CD4-positive, alpha-beta T cell treated with Interleukin-15 for 1 hour (primary cell): ENCODE measurements around the gene CCNI.
"Not testable (repeated sequence)": the region's sequence is repeated elsewhere in the genome, so short reads cannot be mapped to it uniquely, and the experiment has no call there.

ENCODE experiments used
- DNase-seq: peaks from one replicate; pipeline ENCODE4 v3.0.0-alpha.2; 2020

The CCNI gene

DNA sequence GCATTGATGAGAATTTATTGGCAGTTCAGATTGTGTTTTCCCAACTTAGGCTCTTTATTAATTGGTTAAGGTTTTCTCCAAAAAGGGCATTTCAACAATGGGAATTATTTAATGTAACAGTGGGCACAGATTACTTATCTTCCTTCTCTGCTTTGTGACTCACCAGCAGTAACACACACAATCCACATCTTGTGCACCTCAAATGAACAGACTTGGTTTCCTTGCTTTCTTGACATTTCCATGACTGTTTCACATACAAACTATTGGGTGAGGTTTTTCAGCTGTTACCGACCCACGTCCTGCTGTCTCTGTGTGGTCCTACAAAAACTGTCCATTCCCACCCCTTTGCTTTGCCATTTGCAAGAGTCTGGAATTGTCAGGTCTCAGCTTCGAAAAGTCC, 38.1 kb downstream of the CCNI start:
- no peak for DNase-seq

- not testable (repeated sequence) for DNase-seq
These were observed 38.6 kb downstream of the CCNI start for GRCh38 chr4:77037168-77037567.

GRCh38 chr4:77036206-77036605, 39.6 kb downstream of the CCNI start:
- DNase-seq = no peak

- no peak for DNase-seq
These were observed 40.6 kb downstream of the CCNI start for GRCh38 chr4:77035153-77035552.

GRCh38 chr4:77031544-77031943, 44.2 kb downstream of the CCNI start:
- DNase-seq = no peak

DNA sequence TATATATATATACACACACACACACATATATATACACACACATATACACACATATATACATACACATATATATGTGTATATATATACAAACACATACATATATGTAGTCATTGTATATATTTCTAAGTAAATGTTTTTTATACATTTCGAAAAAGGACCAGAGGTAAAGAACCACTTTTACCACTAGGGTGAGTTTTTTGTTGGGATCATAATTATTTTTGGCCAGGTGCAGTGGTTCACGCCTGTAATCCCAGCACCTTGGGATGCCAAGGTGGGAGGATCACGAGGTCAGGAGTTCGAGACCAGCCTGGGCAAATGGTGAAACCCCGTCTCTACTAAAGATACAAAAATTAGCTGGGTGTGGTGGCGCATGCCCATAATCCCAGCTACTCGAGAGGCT, 46.0 kb downstream of the CCNI start:
- DNase-seq = not testable (repeated sequence)

- DNase-seq = no peak
These were observed 47.5 kb downstream of the CCNI start for GRCh38 chr4:77028246-77028645.

- no peak for DNase-seq
These were observed 49.5 kb downstream of the CCNI start for GRCh38 chr4:77026322-77026704.

- no peak for DNase-seq
These were observed 50.0 kb downstream of the CCNI start for GRCh38 chr4:77025643-77026321.

GRCh38 chr4:77023920-77024319, 51.9 kb downstream of the CCNI start:
- DNase-seq = no peak

DNA sequence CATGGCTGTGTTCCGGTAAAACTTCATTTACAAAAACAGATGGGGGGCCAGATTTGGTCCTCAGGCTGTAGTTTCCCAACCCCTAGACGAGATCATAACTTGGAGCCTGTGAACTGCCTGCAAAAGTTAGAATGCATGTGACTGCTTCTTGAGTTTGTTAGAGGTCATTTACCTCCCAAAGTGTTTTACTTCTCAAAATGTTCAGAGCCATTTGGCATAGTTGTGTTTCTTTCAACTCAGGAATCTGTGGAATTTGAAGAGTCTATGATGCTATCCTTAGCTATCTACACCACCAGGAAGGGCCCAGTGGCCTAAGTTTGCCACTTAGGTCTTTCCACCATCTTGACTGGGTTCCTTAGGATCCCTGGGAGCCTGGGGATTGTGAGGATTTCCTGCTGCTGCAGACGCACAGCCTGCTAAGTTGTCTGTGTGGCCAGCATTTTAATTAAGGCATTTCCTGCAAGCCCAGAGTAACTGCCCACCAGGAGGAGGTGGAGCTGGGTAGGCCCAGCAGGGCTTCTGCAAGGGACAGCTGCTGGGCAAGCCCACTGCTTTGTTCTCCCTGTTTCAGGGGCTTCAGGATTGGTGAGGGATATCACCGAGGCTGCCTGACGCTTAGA, 53.1 kb downstream of the CCNI start:
- no peak for DNase-seq

GRCh38 chr4:77021614-77022089, 54.1 kb downstream of the CCNI start:
- no peak for DNase-seq

- no peak for DNase-seq
These were observed 55.8 kb downstream of the CCNI start for GRCh38 chr4:77020017-77020416.

- DNase-seq = no peak
These were observed 60.4 kb downstream of the CCNI start for GRCh38 chr4:77015390-77015789.

DNA sequence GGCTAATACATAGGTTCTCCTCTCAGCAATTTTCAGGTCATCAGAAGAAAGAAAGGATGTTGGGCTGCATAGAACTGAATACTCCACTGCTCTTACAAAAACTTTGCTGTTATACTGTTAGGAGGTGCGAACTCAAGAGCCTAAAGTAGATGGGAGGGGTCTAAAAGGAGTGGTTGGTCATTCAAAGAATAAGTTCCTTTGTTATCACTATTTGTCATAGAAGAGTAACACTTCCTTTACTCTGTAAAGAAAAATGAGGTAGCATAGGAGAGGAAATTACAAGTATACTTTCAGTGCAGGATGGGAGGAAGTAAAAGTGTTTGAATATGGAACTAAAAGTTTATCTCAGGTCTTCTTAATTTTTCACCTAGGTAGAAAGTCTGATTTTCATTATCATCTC, 61.5 kb downstream of the CCNI start:
- DNase-seq = no peak

DNA sequence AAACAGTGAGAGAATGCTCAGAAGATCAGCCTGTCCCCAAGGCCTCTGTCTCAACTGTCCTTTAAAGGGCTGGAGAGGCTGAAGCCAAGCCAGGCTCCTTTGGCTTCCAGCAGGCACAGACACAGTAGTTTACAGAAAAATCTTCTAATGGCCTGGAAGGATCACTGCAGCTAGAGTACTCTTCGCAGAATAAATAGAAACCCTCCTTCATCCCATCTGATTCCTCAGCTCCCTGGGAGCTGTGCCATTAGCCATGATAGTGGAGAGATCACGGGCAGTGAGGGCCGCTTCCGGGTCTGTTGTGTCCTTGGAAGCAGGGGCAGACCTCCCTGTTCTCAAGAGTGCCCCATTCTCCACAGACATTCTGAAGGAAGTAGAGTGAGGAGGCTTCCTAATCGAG, 63.1 kb downstream of the CCNI start:
- no peak for DNase-seq

DNA sequence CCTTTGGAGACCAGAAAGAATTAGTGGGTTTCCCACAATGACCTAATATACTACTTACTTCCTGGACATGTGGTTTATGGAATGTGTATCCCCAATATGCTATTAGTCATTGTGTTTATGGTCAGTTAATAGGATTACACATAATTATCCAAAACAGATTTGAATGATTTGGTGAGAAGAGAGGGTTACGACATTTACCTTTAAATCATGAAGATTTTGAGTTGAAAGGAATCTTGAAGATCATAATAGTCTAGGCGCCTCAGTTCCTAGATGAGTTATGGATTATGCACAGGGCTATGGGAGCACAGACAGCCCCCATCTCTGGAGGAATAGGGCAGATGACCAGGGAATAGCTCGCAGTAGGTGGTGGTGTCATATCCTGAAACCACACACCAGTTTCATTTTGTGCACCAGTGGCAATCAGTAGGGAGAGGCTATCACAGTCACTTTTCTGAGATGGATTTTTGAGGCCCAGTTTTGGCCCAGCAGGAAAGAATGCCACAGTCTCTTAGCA, 64.9 kb downstream of the CCNI start:
- DNase-seq = no peak

DNA sequence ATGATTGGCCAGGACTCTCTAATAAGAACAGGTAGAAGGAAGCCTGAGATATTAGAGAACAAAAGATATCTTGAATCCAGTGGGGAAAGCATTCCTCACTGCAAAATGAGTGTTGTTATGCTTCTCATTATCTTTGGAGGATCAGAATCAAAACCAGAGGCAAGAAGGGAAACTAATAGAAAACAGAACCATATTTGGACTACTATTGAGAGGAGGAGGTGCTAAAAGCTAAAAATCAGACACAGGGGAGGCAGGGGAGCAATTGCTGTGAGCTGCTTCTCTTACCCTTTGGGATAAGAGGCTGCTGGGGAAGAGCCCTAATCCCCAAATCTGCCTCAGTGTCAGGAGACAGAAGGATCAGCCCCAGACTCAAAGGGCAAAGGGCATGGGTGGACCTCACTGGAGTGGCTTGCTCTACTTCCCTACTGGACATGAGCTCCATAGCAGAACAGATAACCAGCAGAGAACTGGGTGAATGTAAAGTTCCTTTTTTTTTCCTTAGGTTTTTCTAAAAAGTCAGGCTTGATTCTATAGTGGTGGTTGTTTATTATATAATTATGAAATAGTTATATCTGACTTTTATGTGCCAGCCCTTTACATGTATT, 66.2 kb downstream of the CCNI start:
- no peak for DNase-seq

- DNase-seq = peak; percentile 54
These were observed 68.2 kb downstream of the CCNI start for GRCh38 chr4:77007358-77008230.

DNA sequence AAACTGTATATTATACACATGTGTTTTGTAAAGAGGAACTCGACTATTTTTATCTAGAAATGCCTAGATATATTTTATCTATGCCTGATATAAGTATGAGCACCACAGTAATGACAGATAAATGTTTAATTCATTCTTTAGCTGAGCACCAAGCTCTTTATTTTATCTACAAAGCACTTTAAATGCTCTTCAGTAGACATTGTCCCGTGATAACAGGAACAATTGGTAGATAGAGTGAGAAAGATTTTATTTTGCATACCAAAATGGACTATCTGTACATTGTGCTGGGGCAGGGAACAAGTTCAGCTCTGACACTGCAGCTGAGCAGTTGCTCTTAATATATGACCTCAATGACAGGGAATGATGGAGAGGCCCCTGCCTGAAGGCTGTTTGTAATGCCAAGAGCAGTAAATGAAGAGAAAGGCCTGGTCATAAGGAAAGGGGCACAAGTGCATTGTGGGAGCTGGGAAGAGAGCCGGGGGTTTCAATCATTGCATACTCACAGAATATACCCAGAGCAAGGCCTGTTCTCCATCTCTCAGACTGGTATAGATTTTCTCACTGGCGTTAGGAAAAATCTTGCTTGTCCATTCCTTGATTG, 68.9 kb downstream of the CCNI start:
- no peak for DNase-seq

GRCh38 chr4:77003400-77003799, 72.4 kb downstream of the CCNI start:
- no peak for DNase-seq

DNA sequence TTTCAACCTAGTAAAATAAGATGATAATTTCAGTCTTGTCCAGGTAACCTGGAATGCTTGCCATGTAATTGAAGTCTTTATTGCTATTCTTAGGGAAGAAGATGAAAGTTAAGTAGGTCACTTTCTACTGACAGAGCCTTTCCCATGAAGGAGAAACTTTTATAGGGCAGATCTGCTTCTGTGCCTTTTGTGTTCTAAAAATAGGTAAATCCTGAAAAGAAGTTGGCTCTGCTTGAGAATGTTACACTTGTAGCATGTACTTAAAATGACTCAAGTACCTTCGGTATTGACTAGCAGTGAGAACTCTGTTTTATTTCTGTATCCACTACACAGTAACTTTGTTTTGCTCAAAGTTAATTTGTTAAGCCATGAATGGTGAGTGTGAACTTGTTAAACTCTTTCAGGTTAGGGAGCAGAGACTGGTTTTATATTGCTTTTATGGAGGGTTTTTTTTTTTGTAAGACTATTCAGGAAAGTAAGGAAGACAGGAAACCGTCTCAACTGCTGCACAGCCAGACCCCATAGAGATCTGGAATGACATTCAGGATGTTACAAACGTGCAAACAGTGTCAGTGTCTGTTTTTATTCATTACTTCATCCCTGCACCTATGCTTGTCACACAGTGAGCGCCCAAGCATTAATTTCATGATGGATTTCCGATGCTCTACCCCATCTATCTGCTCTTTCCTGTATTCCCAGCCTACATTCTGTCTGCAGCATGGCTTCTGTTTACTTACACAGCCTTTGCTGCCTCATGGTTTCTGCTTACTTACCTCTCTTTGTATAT, 73.3 kb downstream of the CCNI start:
- DNase-seq = no peak
